Measurements from ENCODE around the gene ATP5F1E. TPM values are rescaled to one million over a fixed set of nuclear protein-coding genes. Genes with fewer than 3 reads are reported as not detected.

ATP5F1E gene
- total RNA-seq, 1 donor from 2014 or later, result 59.7 TPM

GRCh38 chr20:59025086-59025485 lies 7.0 kb downstream of the ATP5F1E start:
- peaks cover 77% of the 10 kb centered on the region for H3K36me3 ChIP-seq

GRCh38 chr20:59024111-59024530 lies 8.0 kb downstream of the ATP5F1E start:
- no peak overlapping the region for H3K4me3 ChIP-seq
- H3K4me1 ChIP-seq, result peaks cover 13% of the 10 kb centered on the region
- intact Hi-C loops (cut with DNase I), result no loop called here
- ATAC-seq (no peak), DNase-seq (no peak)
- peaks cover 67% of the 10 kb centered on the region for H3K36me3 ChIP-seq
- no peak overlapping the region for H3K27ac ChIP-seq
- TF ChIP-seq CTCF (IDR thresholded peaks at IDR 0.05), result no peak
- H3K9me3 ChIP-seq, result no peaks in the 10 kb centered on the region
- H3K27me3 ChIP-seq, result no peaks in the 10 kb centered on the region

More at GRCh38 chr20:59025086-59025485, 7.0 kb downstream of the ATP5F1E start:
- Histone ChIP-seq H3K27ac (no peak overlapping the region), H3K4me1 (peaks cover 20% of the 10 kb centered on the region), H3K27me3 (no peaks in the 10 kb centered on the region), H3K9me3 (no peaks in the 10 kb centered on the region), H3K4me3 (no peak overlapping the region)
- DNase-seq (no peak), ATAC-seq (no peak)
- TF ChIP-seq CTCF (IDR thresholded peaks at IDR 0.05), result no peak
- intact Hi-C loops (cut with DNase I), result no loop called here

- DNase-seq (no peak), ATAC-seq (no peak)
- intact Hi-C loops (cut with DNase I), result no loop called here
- Histone ChIP-seq H3K27ac (no peak overlapping the region), H3K4me1 (peaks cover 8% of the 10 kb centered on the region), H3K27me3 (no peaks in the 10 kb centered on the region), H3K4me3 (no peak overlapping the region), H3K36me3 (peaks cover 62% of the 10 kb centered on the region), H3K9me3 (no peaks in the 10 kb centered on the region)
- TF ChIP-seq CTCF (IDR thresholded peaks at IDR 0.05), result no peak
Measured at GRCh38 chr20:59023616-59024015, 8.5 kb downstream of the ATP5F1E start.

GRCh38 chr20:59022754-59023153 lies 9.4 kb downstream of the ATP5F1E start:
- no peaks in the 10 kb centered on the region for H3K4me1 ChIP-seq
- H3K4me3 ChIP-seq, result no peak overlapping the region
- H3K27me3 ChIP-seq, result no peaks in the 10 kb centered on the region
- no peak for ATAC-seq
- peaks cover 54% of the 10 kb centered on the region for H3K36me3 ChIP-seq
- H3K9me3 ChIP-seq, result no peaks in the 10 kb centered on the region
- DNase-seq, result no peak
- TF ChIP-seq CTCF (IDR thresholded peaks at IDR 0.05), result no peak
- H3K27ac ChIP-seq, result no peak overlapping the region
- intact Hi-C loops (cut with DNase I), result no loop called here

GRCh38 chr20:59020938-59021551 lies 11.1 kb downstream of the ATP5F1E start:
- no peak for ATAC-seq
- peaks cover 37% of the 10 kb centered on the region for H3K36me3 ChIP-seq

More at GRCh38 chr20:59020938-59021551, 11.1 kb downstream of the ATP5F1E start:
- intact Hi-C loops (cut with DNase I), result no loop called here
- Histone ChIP-seq H3K27me3 (no peaks in the 10 kb centered on the region), H3K4me1 (no peaks in the 10 kb centered on the region), H3K4me3 (no peak overlapping the region), H3K9me3 (no peaks in the 10 kb centered on the region), H3K27ac (no peak overlapping the region)
- DNase-seq, result no peak
- TF ChIP-seq CTCF (IDR thresholded peaks at IDR 0.05), result no peak

All from upper lobe of right lung (tissue), 1 donor.